Common myeloid progenitor, CD34-positive (primary cell): ENCODE data around the gene TADA3.

ENCODE experiments used
- CTCF ChIA-PET: fragments of 350-600 bp; sonication (Branson Sonifier 250); formaldehyde crosslinking; loops from one replicate; lab custom pipeline; 2021; ENCODE audit warnings: antibody characterized with exemption; lab: Charles Lee
- POLR2A ChIA-PET: fragments of 350-600 bp; sonication (Branson Sonifier 250); formaldehyde crosslinking; loops from one replicate; lab custom pipeline; 2021; ENCODE audit warnings: antibody characterized with exemption; lab: Charles Lee
- DNase-seq, 3 donors: peaks; one replicate each; pipeline versions ENCODE4 v3.0.0 to v3.0.0-alpha.2; 2013
- H3K27ac ChIP-seq, 2 experiments: 1 replicate in 1 of 2; 2 replicates in 1 of 2; pipeline ENCODE4 v1.7.0; 2013; ENCODE audit warnings: inconsistent platforms in 2 of 2, low read length in 2 of 2, mild to moderate bottlenecking in 2 of 2, low read depth in 1 of 2, moderate library complexity in 1 of 2; ENCODE audit not compliant: severe bottlenecking in 2 of 2, insufficient read depth in 1 of 2, poor library complexity in 1 of 2
- H3K27me3 ChIP-seq, 5 experiments: replicated peaks in 2 of 5; 1 replicate in 3 of 5; 2 replicates in 2 of 5; pipeline versions ENCODE4 v1.6.1 to v1.7.0; 2013; ENCODE audit warnings: low read length in 4 of 5, mild to moderate bottlenecking in 2 of 5, moderate library complexity in 2 of 5, inconsistent platforms in 1 of 5; ENCODE audit not compliant: insufficient read depth in 5 of 5, control insufficient read depth in 4 of 5
- H3K36me3 ChIP-seq, 4 experiments: 1 replicate in 2 of 4; 2 replicates in 2 of 4; pipeline versions ENCODE4 v1.6.1 to v1.7.0; 2013; ENCODE audit warnings: low read length in 3 of 4, control low read depth in 1 of 4, mild to moderate bottlenecking in 1 of 4; ENCODE audit not compliant: control insufficient read depth in 4 of 4, insufficient read depth in 4 of 4
- H3K4me1 ChIP-seq, 4 experiments: 1 replicate in 3 of 4; 2 replicates in 1 of 4; pipeline versions ENCODE4 v1.6.1 to v1.7.1; 2013; ENCODE audit warnings: low read length in 3 of 4, mild to moderate bottlenecking in 3 of 4, control low read depth in 1 of 4, inconsistent platforms in 1 of 4, moderate library complexity in 1 of 4; ENCODE audit not compliant: control insufficient read depth in 4 of 4, insufficient read depth in 4 of 4; ENCODE audit errors: control extremely low read depth in 1 of 4
- H3K4me3 ChIP-seq, 7 experiments: 1 replicate in 4 of 7; 2 replicates in 3 of 7; pipeline versions ENCODE4 v1.5.1 to v1.7.0; 2013; ENCODE audit warnings: mild to moderate bottlenecking in 7 of 7, low read length in 6 of 7, moderate library complexity in 6 of 7, inconsistent platforms in 2 of 7, low read depth in 2 of 7, control low read depth in 1 of 7; ENCODE audit not compliant: insufficient read depth in 4 of 7, control insufficient read depth in 1 of 7; ENCODE audit errors: extremely low read depth in 1 of 7
- H3K9me3 ChIP-seq, 5 experiments: 1 replicate in 4 of 5; 2 replicates in 1 of 5; pipeline versions ENCODE4 v1.6.1 to v1.7.1; 2013; ENCODE audit warnings: low read length in 4 of 5, mild to moderate bottlenecking in 2 of 5, inconsistent platforms in 1 of 5, low read depth in 1 of 5, moderate library complexity in 1 of 5; ENCODE audit not compliant: control insufficient read depth in 4 of 5, insufficient read depth in 2 of 5; ENCODE audit errors: control extremely low read depth in 1 of 5
- WGBS: methylation state at CpG from one replicate; pipeline ENCODE4 v1.1.5; 2013; ENCODE audit not compliant: insufficient coverage; 5-methylcytosine and 5-hydroxymethylcytosine counted together

Gene TADA3

DNA sequence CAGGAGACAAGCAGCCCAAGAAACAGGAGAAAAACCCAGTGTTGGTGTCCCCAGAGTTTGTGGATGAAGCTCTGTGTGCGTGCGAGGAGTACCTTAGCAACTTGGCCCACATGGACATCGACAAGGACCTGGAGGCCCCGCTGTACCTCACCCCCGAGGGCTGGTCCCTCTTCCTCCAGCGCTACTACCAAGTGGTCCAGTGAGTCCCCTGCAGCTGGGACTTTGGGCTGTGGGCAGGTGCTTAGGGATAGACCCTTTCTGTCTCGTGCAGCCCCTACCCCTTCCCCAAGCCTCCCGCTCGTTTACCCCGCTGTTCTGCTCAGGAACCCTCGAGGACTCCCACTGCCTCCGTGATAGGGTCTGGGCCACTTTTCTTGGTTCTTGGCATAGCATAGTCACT is 28.3 kb upstream of the TADA3 start:
- Histone ChIP-seq H3K27me3 (no peaks in the 10 kb centered on the region), H3K4me3 (no peak overlapping the region), H3K9me3 (no peaks in the 10 kb centered on the region), H3K27ac (no peak overlapping the region), H3K4me1 (no peaks in the 10 kb centered on the region), H3K36me3 (peaks cover 0 to 6% (median 2%) of the 10 kb centered on the region in 4 experiments)
- ChIA-PET CTCF (interaction anchor here (0.5 to 1.7 kb wide), 4 partner anchors 11 to 130 kb away, joined by 3 to 4 read pairs (median 4); no protein-coding TSS in a partner anchor), POLR2A (interaction anchor here (0.6 kb wide), 1 partner anchor 11 kb away, joined by 3 read pairs; the partner anchor contains the start of gene TTLL3)
- whole genome bisulfite sequencing: 93% methylated on average over 12 of the region's 12 CpGs
- DNase-seq: no peak

DNA sequence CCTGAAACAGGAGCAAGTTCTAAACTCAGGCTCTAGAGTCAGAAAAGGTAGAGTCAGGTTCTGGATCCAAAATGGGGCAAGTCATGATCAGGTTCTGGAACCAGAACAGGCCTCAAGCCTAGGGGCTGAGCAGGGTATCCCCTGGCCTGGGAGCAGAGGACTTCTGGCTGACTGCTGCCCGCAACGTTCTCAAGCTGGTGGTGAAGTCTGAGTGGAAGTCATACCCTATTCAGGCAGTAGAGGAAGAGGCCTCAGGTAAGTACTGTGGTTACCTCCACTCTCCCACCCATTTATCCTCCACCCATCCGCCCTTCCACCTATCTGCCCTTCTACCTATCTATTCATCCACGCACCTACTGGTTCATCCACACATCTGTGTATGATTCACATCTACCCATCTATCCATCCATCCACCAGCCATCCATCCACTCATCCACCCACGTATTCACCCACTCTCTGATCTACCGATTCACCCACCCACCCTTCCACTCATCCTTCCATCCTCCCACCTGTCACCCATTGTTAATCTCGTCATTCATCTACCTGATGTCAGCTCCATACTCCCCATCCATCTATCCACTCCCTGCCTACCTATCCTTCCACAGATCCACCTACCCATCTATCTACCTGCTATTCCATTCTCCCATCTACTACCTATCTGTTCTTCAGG is 26.5 kb upstream of the TADA3 start:
- no peaks in the 10 kb centered on the region for H3K27me3 ChIP-seq
- no peak for DNase-seq
- POLR2A ChIA-PET: no interaction called here
- peaks cover 0 to 6% (median 2%) of the 10 kb centered on the region in 4 experiments for H3K36me3 ChIP-seq
- WGBS: 100% methylated on average over 4 of the region's 7 CpGs
- no peak overlapping the region for H3K27ac ChIP-seq
- no peak overlapping the region for H3K4me3 ChIP-seq
- CTCF ChIA-PET: interaction anchor here (1.1 to 1.4 kb wide), 2 partner anchors 9 to 14 kb away, joined by 3 to 4 read pairs; no protein-coding TSS in a partner anchor
- no peaks in the 10 kb centered on the region for H3K4me1 ChIP-seq
- no peaks in the 10 kb centered on the region for H3K9me3 ChIP-seq

DNA sequence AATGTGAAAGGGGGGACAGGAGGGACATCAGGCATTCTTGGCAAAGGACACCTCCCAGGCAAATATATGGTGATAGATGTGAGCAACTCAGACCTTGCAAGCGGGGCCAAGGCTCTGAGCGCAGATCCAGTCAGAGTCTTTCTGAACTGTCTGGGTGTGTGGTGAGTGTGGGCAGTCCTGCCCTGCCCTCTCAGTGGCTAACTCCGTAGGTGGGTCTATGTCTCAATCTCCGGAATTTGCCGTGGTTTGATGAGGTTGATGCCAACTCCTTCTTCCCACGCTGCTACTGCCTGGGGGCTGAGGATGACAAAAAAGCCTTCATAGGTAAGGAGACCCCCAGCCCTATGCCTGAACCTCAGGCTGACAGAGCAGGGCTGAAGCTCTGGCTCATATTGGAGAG is 25.2 kb upstream of the TADA3 start:
- H3K36me3 ChIP-seq: peaks cover 0 to 13% (median 4%) of the 10 kb centered on the region in 4 experiments
- no peak for DNase-seq
- POLR2A ChIA-PET: no interaction called here
- CTCF ChIA-PET: interaction anchor here (1.6 kb wide), 1 partner anchor 10 kb away, joined by 8 read pairs; no protein-coding TSS in a partner anchor
- no peaks in the 10 kb centered on the region for H3K27me3 ChIP-seq
- 96% methylated on average over 6 of the region's 6 CpGs for WGBS
- H3K9me3 ChIP-seq: no peaks in the 10 kb centered on the region
- no peak overlapping the region for H3K4me3 ChIP-seq
- no peaks in the 10 kb centered on the region for H3K4me1 ChIP-seq
- no peak overlapping the region for H3K27ac ChIP-seq

GRCh38 chr3:9815986-9816385 is 23.7 kb upstream of the TADA3 start:
- ChIA-PET CTCF (interaction anchor here (1.5 to 1.6 kb wide), 2 partner anchors 8 to 10 kb away, joined by 4 to 8 read pairs; no protein-coding TSS in a partner anchor), POLR2A (no interaction called here)
- no peak for DNase-seq
- H3K27me3 ChIP-seq: no peaks in the 10 kb centered on the region
- no peak overlapping the region for H3K27ac ChIP-seq
- no peak overlapping the region for H3K4me3 ChIP-seq
- no peaks in the 10 kb centered on the region for H3K9me3 ChIP-seq
- peaks cover 3 to 13% (median 4%) of the 10 kb centered on the region in 4 experiments for H3K36me3 ChIP-seq
- 100% methylated on average over 2 of the region's 9 CpGs for WGBS
- no peaks in the 10 kb centered on the region for H3K4me1 ChIP-seq

GRCh38 chr3:9812870-9813483 is 20.7 kb upstream of the TADA3 start:
- no peaks in the 10 kb centered on the region for H3K9me3 ChIP-seq
- CTCF ChIA-PET: interaction anchor here (0.5 to 2.2 kb wide), 7 partner anchors 8 to 85 kb away, joined by 3 to 6 read pairs (median 3); no protein-coding TSS in a partner anchor
- H3K27ac ChIP-seq: no peak overlapping the region
- H3K4me3 ChIP-seq: no peak overlapping the region
- POLR2A ChIA-PET: no interaction called here
- 100% methylated on average over 9 of the region's 9 CpGs for WGBS
- H3K27me3 ChIP-seq: no peaks in the 10 kb centered on the region
- H3K36me3 ChIP-seq: peaks cover 2 to 7% (median 3%) of the 10 kb centered on the region in 4 experiments
- peaks cover 3 to 25% (median 19%) of the 10 kb centered on the region in 4 experiments for H3K4me1 ChIP-seq
- no peak for DNase-seq

DNA sequence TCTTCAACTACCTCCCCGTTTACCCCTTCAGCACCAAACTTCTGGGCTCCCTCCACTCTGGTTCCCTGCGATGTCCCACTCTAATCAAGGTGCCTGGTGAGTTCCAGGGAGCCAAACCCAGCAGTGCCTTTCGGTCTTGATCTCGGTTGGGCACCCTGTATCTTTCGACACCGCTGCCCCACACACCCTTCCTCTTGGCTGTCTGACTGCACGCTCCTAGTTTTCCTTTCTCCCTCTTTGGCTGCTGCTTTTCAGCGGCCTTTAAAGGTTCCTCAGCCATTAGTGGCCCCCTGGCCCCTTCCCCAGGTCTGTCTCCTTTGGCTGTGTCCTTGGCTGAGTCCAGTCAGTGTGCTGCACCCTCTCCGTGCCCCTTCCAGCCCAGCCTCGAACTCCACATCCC is 18.6 kb upstream of the TADA3 start:
- peak overlapping the region in 3 of 7 experiments; percentile 74 to 84 (median 76) for H3K4me3 ChIP-seq
- peaks cover 5 to 22% (median 11%) of the 10 kb centered on the region in 4 experiments for H3K36me3 ChIP-seq
- no peaks in the 10 kb centered on the region for H3K27me3 ChIP-seq
- CTCF ChIA-PET: no interaction called here
- H3K9me3 ChIP-seq: no peaks in the 10 kb centered on the region
- no peak for DNase-seq
- no peak overlapping the region for H3K27ac ChIP-seq
- POLR2A ChIA-PET: no interaction called here
- 88% methylated on average over 9 of the region's 10 CpGs for WGBS
- peaks cover 3 to 26% (median 19%) of the 10 kb centered on the region in 4 experiments for H3K4me1 ChIP-seq

- ChIA-PET CTCF (interaction anchor here (1.4 kb wide), 1 partner anchor 11 kb away, joined by 8 read pairs; no protein-coding TSS in a partner anchor), POLR2A (interaction anchor here (0.5 to 1.0 kb wide), 2 partner anchors 10 to 212 kb away, joined by 3 read pairs; no protein-coding TSS in a partner anchor)
- no peak for DNase-seq
- H3K36me3 ChIP-seq: peaks cover 7 to 26% (median 15%) of the 10 kb centered on the region in 4 experiments
- no peaks in the 10 kb centered on the region for H3K27me3 ChIP-seq
- H3K4me1 ChIP-seq: peaks cover 3 to 26% (median 19%) of the 10 kb centered on the region in 4 experiments
- H3K27ac ChIP-seq: peak overlapping the region in 1 of 2 experiments; percentile 79
- peak overlapping the region; percentile 11 to 84 (median 70) for H3K4me3 ChIP-seq
- 2% methylated on average over 12 of the region's 18 CpGs for WGBS
- no peaks in the 10 kb centered on the region for H3K9me3 ChIP-seq
Observed at GRCh38 chr3:9810433-9810770, 18.1 kb upstream of the TADA3 start.
